H9 (cell line): ENCODE results near the gene PARVB. TPM values are rescaled to one million over a fixed set of nuclear protein-coding genes. Genes with fewer than 3 reads are reported as not detected.

ENCODE experiments used
- DNase-seq: peaks from one replicate; pipeline ENCODE4 v3.0.0-alpha.2; 2017
- H2AFZ ChIP-seq: one replicate; pipeline ENCODE4 v1.6.1; 2013; ENCODE audit warnings: mild to moderate bottlenecking, low read length, control low read depth, moderate library complexity
- H2AK5ac ChIP-seq: 2 replicates; pipeline ENCODE4 v1.6.1; 2013; ENCODE audit warnings: low read length, control low read depth, mixed read lengths; ENCODE audit not compliant: insufficient read length
- H2BK120ac ChIP-seq: one replicate; pipeline ENCODE4 v1.6.1; 2013; ENCODE audit warnings: low read depth, mild to moderate bottlenecking, low read length, control low read depth, inconsistent platforms; ENCODE audit not compliant: poor library complexity, severe bottlenecking
- H2BK12ac ChIP-seq: 2 replicates; pipeline ENCODE4 v1.6.1; 2013; ENCODE audit warnings: low read length, control low read depth, mixed read lengths, low read depth; ENCODE audit not compliant: insufficient read length
- H2BK15ac ChIP-seq: 2 replicates; pipeline ENCODE4 v1.6.1; 2013; ENCODE audit warnings: low read depth, low read length, control low read depth
- H2BK20ac ChIP-seq: one replicate; pipeline ENCODE4 v1.6.1; 2013; ENCODE audit warnings: low read depth, mild to moderate bottlenecking, low read length, control low read depth, inconsistent platforms; ENCODE audit not compliant: poor library complexity, severe bottlenecking
- H2BK5ac ChIP-seq: 2 replicates; pipeline ENCODE4 v1.6.1; 2013; ENCODE audit warnings: low read length, control low read depth, mixed read lengths; ENCODE audit not compliant: insufficient read length
- H3K14ac ChIP-seq: 2 replicates; pipeline ENCODE4 v1.6.1; 2013; ENCODE audit warnings: low read length, control low read depth; ENCODE audit not compliant: insufficient read depth
- H3K18ac ChIP-seq: 2 replicates; pipeline ENCODE4 v1.6.1; 2013; ENCODE audit warnings: low read depth, mild to moderate bottlenecking, mixed read lengths, low read length, control low read depth; ENCODE audit not compliant: insufficient read length
- H3K23ac ChIP-seq: 2 replicates; pipeline ENCODE4 v1.6.1; 2013; ENCODE audit warnings: low read length, control low read depth, mixed read lengths, low read depth; ENCODE audit not compliant: insufficient read length
- H3K23me2 ChIP-seq: 2 replicates; pipeline ENCODE4 v1.6.1; 2013; ENCODE audit warnings: low read depth, mild to moderate bottlenecking, mixed read lengths, low read length, control low read depth; ENCODE audit not compliant: insufficient read length, poor library complexity, severe bottlenecking
- H3K27ac ChIP-seq: 2 replicates; pipeline ENCODE4 v1.5.1; 2013; ENCODE audit warnings: low read length, control low read depth, mixed read lengths, low read depth; ENCODE audit not compliant: insufficient read length
- H3K27me3 ChIP-seq: 2 replicates; pipeline ENCODE4 v1.6.1; 2013; ENCODE audit warnings: low read length, control low read depth, inconsistent platforms; ENCODE audit not compliant: insufficient read depth
- H3K4ac ChIP-seq: 2 replicates; pipeline ENCODE4 v1.6.1; 2013; ENCODE audit warnings: low read depth, mild to moderate bottlenecking, control low read depth, inconsistent platforms, low read length, moderate library complexity
- H3K4me1 ChIP-seq: 2 replicates; pipeline ENCODE4 v1.6.1; 2013; ENCODE audit warnings: low read length, control low read depth, inconsistent platforms; ENCODE audit not compliant: insufficient read depth
- H3K4me2 ChIP-seq: 2 replicates; pipeline ENCODE4 v1.6.1; 2013; ENCODE audit warnings: low read length, control low read depth, mixed read lengths; ENCODE audit not compliant: insufficient read length, insufficient read depth
- H3K56ac ChIP-seq: 2 replicates; pipeline ENCODE4 v1.6.1; 2013; ENCODE audit warnings: low read depth, mild to moderate bottlenecking, mixed read lengths, low read length, control low read depth; ENCODE audit not compliant: insufficient read length
- H3K79me1 ChIP-seq: 2 replicates; pipeline ENCODE4 v1.6.1; 2013; ENCODE audit warnings: low read depth, mild to moderate bottlenecking, moderate library complexity, low read length, control low read depth, inconsistent platforms; ENCODE audit not compliant: insufficient read depth, poor library complexity, severe bottlenecking
- H3K79me2 ChIP-seq: 2 replicates; pipeline ENCODE4 v1.6.1; 2013; ENCODE audit warnings: low read length, control low read depth, inconsistent platforms; ENCODE audit not compliant: insufficient read depth
- H3K9ac ChIP-seq: 2 replicates; pipeline ENCODE4 v1.6.1; 2013; ENCODE audit warnings: low read length, control low read depth, mixed read lengths; ENCODE audit not compliant: insufficient read length; ENCODE audit errors: extremely low read depth
- H3K9me3 ChIP-seq: one replicate; pipeline ENCODE4 v1.6.1; 2013; ENCODE audit warnings: low read depth, low read length, inconsistent platforms; ENCODE audit not compliant: control insufficient read depth
- H3T11ph ChIP-seq: one replicate; pipeline ENCODE4 v1.6.1; 2013; ENCODE audit warnings: mild to moderate bottlenecking, low read length, control low read depth, inconsistent platforms
- H4K20me1 ChIP-seq: one replicate; pipeline ENCODE4 v1.6.1; 2013; ENCODE audit not compliant: control insufficient read depth, insufficient read length, insufficient read depth
- H4K5ac ChIP-seq: 2 replicates; pipeline ENCODE4 v1.6.1; 2013; ENCODE audit warnings: low read depth, mild to moderate bottlenecking, mixed read lengths, low read length, control low read depth; ENCODE audit not compliant: insufficient read length
- H4K8ac ChIP-seq: replicated peaks from 2 replicates; pipeline ENCODE4 v1.6.1; 2013; ENCODE audit warnings: low read length, control low read depth, mixed read lengths, low read depth; ENCODE audit not compliant: insufficient read length
- H4K91ac ChIP-seq: 2 replicates; pipeline ENCODE4 v1.6.1; 2013; ENCODE audit warnings: low read depth, mild to moderate bottlenecking, moderate library complexity, mixed read lengths, low read length, control low read depth; ENCODE audit not compliant: insufficient read length
- H3K27ac Mint-ChIP-seq, 3 experiments: 2 replicates in 2 of 3; 3 replicates in 1 of 3; pipeline ENCODE4 v1.8.0; 2020 to 2021; ENCODE audit warnings: mixed read lengths in 3 of 3, mild to moderate bottlenecking in 1 of 3, moderate library complexity in 1 of 3
- H3K27me3 Mint-ChIP-seq: 2 replicates; pipeline ENCODE4 v1.8.0; 2021; ENCODE audit warnings: low read depth, mild to moderate bottlenecking, moderate library complexity, mixed read lengths
- H3K36me3 Mint-ChIP-seq, 3 experiments: 2 replicates in 2 of 3; 3 replicates in 1 of 3; pipeline ENCODE4 v1.8.0; 2020 to 2021; ENCODE audit warnings: low read depth in 3 of 3, mixed read lengths in 3 of 3; ENCODE audit not compliant: insufficient read depth in 1 of 3
- H3K4me1 Mint-ChIP-seq, 2 experiments: 2 replicates each; pipeline ENCODE4 v1.8.0; 2020; ENCODE audit warnings: mixed read lengths in 2 of 2
- H3K4me3 Mint-ChIP-seq, 2 experiments: 2 replicates in 1 of 2; 3 replicates in 1 of 2; pipeline ENCODE4 v1.8.0; 2020 to 2021; ENCODE audit warnings: mild to moderate bottlenecking in 2 of 2, mixed read lengths in 2 of 2, moderate library complexity in 1 of 2
- H3K9me3 Mint-ChIP-seq, 2 experiments: 2 replicates in 1 of 2; 3 replicates in 1 of 2; pipeline ENCODE4 v1.8.0; 2020; ENCODE audit warnings: mild to moderate bottlenecking in 2 of 2, mixed read lengths in 2 of 2, moderate library complexity in 1 of 2
- WGBS: extraction: QIAGEN DNeasy Blood & Tissue Kit; methylation state at CpG from one replicate; pipeline ENCODE4 v1.1.7; 2013; ENCODE audit warnings: missing lambda C conversion rate, low lambda C conversion rate, mixed read lengths; ENCODE audit not compliant: insufficient read length; ENCODE audit errors: extremely low coverage; 5-methylcytosine and 5-hydroxymethylcytosine counted together
- total RNA-seq: library from RNA; stranded (reverse); gene quantifications from 2 replicates; pipeline ENCODE4 v1.2.1, GENCODE V29; 2021
- TF ChIP-seq, protein P1 (sequence below): fragments of 200-600 bp; sonication (generic); conservative IDR thresholded peaks from 3 replicates; pipeline ENCODE4 v1.8.0; 2021; ENCODE audit warnings: antibody characterized with exemption, mild to moderate bottlenecking

Gene PARVB
- total RNA-seq, 1 experiment from 2014 or later: 15.6 TPM

- H2AFZ ChIP-seq: no peak overlapping the region
- no peak overlapping the region for H4K5ac ChIP-seq
- H3K18ac ChIP-seq: no peak overlapping the region
- no peak overlapping the region for H3K27ac ChIP-seq
- peak overlapping the region in 2 of 3 experiments; percentile 33 to 56; a peak in 3 of 7 replicates for H3K27ac Mint-ChIP-seq
- H3K4me1 Mint-ChIP-seq: peaks cover 22 to 25% of the 10 kb centered on the region in 2 experiments
- no peak overlapping the region for H3K4ac ChIP-seq
- H2BK5ac ChIP-seq: no peak overlapping the region
- H4K20me1 ChIP-seq: no peaks in the 10 kb centered on the region
- no peak overlapping the region for H3K23ac ChIP-seq
- no peak overlapping the region for H2BK120ac ChIP-seq
- H3K4me3 Mint-ChIP-seq: no peak overlapping the region
- no peaks in the 10 kb centered on the region for H3K9me3 Mint-ChIP-seq
- no peak overlapping the region for H3K14ac ChIP-seq
- TF ChIP-seq, protein P1, sequence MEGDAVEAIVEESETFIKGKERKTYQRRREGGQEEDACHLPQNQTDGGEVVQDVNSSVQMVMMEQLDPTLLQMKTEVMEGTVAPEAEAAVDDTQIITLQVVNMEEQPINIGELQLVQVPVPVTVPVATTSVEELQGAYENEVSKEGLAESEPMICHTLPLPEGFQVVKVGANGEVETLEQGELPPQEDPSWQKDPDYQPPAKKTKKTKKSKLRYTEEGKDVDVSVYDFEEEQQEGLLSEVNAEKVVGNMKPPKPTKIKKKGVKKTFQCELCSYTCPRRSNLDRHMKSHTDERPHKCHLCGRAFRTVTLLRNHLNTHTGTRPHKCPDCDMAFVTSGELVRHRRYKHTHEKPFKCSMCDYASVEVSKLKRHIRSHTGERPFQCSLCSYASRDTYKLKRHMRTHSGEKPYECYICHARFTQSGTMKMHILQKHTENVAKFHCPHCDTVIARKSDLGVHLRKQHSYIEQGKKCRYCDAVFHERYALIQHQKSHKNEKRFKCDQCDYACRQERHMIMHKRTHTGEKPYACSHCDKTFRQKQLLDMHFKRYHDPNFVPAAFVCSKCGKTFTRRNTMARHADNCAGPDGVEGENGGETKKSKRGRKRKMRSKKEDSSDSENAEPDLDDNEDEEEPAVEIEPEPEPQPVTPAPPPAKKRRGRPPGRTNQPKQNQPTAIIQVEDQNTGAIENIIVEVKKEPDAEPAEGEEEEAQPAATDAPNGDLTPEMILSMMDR: peak; percentile 66
- no peak overlapping the region for H2AK5ac ChIP-seq
- no peaks in the 10 kb centered on the region for H3K9me3 ChIP-seq
- no peak overlapping the region for H3K56ac ChIP-seq
- no peaks in the 10 kb centered on the region; a peak in 2 of 7 replicates for H3K36me3 Mint-ChIP-seq
- H3K4me2 ChIP-seq: no peak overlapping the region
- H3K27me3 Mint-ChIP-seq: no peaks in the 10 kb centered on the region; the same call in none of the 2 replicates
- no peaks in the 10 kb centered on the region for H3K27me3 ChIP-seq
- no peak overlapping the region for H2BK20ac ChIP-seq
- H3K9ac ChIP-seq: no peak overlapping the region
- no peaks in the 10 kb centered on the region for H3K79me2 ChIP-seq
- no peak overlapping the region for H3T11ph ChIP-seq
- no peak overlapping the region for H4K8ac ChIP-seq
- H3K23me2 ChIP-seq: no peaks in the 10 kb centered on the region
- no peak overlapping the region for H2BK15ac ChIP-seq
- no peak overlapping the region for H2BK12ac ChIP-seq
- H3K4me1 ChIP-seq: no peaks in the 10 kb centered on the region; the same call in 1 of the 2 replicates
- no peak overlapping the region for H4K91ac ChIP-seq
- WGBS: no CpG with 5 or more reads among the region's 11 CpGs
- DNase-seq: peak; percentile 43
- H3K79me1 ChIP-seq: no peaks in the 10 kb centered on the region
Measured at GRCh38 chr22:44085743-44086270, 61.7 kb downstream of the PARVB start.
